Stimulated activated CD4-positive, alpha-beta T cell treated with anti-CD3 and anti-CD28 coated beads, TNF-alpha, amount 100 ng/mL, for 24 hours (primary cell): ENCODE results near the gene MEIOSIN.
"Not testable (repeated sequence)": the region's sequence is repeated elsewhere in the genome, so short reads cannot be mapped to it uniquely, and the experiment has no call there.

Experiments used
- DNase-seq, 3 experiments: peaks; one replicate each; pipeline ENCODE4 v3.0.0-alpha.2; 2020; ENCODE audit warnings: low read depth in 3 of 3

Gene MEIOSIN

DNA sequence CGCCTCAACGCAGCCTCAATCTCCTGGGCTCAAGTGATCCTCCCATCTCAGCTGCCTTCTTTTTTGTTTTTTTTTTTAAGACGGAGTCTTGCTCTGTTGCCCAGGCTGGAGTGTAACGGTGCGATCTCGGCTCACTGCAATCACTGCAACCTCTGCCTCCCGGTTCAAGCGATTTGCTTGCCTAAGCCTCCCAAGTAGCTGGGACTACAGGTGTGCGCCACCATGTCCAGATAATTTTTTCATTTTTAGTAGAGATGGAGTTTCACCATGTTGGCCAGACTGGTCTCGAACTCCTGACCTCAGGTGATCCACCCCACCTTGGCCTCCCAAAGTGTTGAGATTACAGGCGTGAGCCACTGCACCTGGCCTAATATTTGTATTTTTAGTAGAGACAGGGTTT is 13.2 kb upstream of the MEIOSIN start:
- not testable (repeated sequence) for DNase-seq

DNA sequence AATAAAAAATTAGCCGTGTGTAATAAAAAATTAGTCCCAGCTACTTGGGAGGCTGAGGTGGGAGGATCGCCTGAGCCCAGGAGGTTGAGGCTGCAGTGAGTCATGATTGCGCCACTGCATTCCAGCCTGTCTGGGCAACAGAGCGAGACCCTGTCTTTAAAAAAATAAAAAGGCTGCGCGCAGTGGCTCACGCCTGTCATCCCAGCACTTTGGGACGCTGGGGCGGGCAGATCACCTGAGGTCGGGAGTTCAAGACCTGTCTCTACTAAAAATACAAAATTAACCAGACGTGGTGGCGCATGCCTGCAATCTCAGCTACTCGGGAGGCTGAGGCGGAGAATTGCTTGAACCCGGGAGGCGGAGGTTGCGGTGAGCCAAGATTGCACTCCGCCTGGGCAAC is 4.6 kb upstream of the MEIOSIN start:
- not testable (repeated sequence) for DNase-seq

DNA sequence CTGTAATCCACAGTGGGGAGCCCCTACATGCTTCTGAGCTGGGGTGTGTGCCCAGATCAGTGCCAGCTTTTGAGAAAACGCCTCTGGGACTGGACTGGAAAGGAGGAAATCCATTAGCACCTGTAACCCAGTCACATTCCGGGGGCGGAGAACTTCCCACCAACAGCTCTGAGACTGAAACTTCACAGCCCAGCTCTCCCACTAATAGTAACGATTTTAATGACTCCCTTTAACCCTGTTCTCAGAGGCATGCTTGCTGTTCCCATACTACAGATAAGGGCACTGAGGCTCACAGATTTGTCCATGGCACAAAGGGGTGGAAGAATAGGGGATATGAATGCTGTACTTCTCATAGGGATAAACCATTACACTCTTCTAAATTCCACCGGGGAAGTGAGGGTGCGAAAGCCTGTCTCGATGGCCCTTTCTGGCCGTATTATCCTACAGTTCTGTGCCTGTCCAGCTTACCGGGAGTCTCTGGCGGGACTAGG is 3.4 kb upstream of the MEIOSIN start:
- DNase-seq: peak in 1 of 3 experiments; percentile 17

DNA sequence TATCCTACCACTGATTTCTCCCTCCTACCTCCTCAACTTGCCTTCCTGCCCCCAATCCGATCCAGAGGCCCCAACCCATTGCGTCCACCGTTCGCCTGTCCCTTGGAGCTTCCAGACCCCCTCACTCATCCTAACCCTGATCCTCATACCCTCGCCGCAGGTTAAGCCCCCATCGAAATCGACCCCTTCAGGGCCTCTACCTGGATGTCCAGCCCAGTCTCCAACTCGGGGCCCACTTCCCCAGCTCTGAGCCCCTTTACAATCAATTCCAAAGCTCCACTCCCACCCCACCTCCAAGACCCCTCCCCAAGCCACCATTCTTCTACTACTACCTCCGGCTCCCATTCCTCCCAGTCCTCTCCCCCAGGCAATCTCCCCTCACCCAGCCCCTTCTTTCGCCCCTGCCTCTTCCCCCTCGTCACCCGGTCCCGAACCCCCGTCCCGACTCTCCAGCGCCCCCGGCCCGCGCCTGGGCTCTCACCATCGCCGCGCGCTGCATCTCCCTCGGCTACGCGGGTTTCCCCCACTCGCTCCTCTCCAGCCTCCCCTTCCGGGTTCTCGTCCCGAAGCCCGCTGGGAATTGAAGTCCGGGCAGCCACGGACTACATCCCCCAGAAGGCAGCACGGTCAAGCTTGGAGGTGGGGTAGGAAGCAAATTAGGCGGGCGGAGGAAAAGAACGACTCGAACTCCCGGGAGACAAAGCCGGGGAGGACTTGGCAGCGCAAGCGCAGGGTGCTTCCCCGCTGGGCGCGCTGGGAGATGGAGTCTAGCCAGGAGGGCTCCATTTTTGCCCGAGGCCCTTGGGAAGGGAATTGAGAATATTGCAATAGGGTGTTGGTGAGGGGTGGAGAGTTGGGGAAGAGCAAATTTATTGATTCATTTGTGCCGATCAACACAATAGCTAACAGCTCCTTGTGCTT is 2.6 kb upstream of the MEIOSIN start, which contains the start of gene FBXO46:
Gene FBXO46, minus strand, starts transcription at position 529 of the 921 bp plus-strand sequence. CDS start 17,401 bp downstream, outside the sequence.
- peak; percentile 86 to 95 (median 92) for DNase-seq

DNA sequence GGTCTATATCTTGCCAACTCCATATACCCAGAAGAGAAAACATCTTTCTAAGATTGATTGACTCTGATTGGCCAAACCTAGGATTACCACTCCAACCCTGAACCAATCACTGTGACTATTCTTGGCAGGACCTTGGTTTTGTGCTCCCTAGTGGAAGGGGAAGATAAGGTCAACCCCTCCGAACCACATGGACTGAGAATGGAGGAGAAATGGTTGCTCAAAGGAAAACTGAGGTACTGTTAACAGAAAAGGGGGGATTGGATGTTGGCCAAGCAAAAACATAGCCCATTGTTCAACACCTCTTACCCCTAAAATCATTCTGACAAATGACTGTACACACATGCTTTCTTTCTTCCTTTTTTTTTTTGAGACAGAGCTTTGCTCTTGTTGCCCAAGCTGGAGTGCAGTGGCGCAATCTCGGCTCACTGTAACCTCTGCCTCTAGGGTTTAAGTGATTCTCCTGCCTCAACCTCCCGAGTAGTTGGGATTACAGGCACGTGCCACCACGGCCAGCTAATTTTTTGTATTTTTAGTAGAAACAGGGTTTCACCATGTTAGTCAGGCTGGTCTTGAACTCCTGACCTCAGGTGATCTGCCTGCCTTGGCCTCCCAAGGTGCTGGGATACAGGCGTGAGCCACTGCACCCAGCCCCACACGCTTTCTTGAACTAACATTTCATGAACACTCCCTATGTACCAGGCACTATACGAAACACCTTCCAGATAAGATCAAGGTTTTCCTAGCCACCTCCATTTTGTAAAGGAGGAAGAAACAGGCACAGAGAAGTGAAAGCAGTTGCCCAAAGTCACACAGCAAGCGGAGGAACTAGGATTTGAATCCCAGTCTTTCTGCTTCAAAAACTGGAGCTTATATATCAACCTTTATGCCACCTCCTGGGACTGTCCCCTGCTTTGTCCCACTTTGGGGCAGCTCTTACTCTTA is 6.5 kb downstream of the MEIOSIN start:
- DNase-seq: no peak

DNA sequence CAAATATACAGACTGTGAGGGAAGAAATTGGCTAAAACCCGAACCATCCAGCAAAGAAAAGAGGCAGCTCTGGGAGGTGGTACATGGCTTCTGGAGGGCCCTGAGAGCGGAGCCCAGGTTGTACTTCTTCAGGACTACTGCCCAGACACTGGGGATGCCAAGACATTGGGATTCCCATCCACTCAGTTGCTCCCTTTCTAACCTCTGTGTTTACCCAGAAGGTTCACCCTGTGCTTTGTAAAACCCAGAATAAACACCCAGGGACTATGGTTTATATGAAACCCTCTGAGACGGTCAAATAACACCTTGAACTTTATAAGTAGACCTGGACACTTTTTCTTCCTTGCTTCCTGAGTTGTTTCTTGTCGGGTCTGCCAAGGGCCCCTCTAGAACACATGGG is 9.7 kb downstream of the MEIOSIN start:
- no peak for DNase-seq

DNA sequence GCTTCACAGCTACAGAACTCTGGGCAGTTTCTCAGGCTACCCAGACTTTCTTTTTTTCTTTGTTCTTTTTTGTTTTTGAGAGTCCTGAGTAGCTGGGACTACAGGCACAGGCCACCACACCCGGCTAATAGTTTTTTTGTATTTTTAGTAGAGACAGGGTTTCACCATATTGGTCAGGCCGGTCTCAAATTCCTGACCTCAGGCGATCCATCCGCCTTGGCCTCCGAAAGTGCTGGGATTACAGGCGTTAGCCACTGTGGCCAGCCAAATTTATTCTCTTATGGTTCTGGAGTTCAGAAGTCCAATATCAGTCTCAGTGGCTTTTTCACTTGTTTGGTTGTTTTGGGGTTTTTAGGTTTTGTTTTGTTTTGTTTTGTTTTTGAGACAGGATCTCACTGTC is 12.4 kb downstream of the MEIOSIN start:
- no peak for DNase-seq

DNA sequence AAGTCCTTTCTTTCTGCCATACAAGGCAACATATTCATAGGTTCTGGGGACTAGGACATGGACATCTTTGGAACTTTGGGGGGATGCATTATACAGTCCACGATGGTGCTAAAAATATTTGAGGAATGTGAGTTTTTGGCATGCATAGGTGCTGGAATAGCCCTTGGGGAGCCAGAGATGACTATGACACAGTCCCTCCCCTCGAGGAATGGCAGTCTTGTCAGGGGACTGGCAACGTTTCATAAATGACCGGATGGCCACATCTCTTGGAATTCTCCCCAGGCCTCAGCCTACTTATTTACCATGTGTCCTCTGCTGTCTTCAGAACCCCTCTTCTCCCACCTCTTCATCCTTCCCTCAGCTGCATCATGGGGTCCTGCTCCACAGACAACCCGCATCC is 13.6 kb downstream of the MEIOSIN start:
- no peak for DNase-seq

DNA sequence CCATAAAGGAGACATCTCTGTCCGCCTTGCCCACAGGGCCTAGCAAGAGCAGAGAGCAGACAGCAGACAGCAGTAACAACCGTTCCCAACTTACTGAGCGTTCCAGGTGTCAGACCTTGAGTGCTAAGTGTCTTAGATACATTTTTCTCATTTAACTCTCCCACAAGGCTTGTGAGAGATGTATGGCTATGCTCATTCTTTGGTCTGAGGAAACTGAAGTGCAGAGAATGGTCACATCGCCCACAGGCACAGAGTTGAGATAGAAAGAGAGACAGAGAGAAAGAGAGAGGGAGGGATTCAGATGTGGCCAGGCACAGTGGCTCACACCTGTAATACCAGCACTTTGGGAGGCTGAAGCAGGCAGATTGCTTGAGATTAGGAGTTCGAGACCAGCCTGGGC is 14.3 kb downstream of the MEIOSIN start:
- no peak for DNase-seq

DNA sequence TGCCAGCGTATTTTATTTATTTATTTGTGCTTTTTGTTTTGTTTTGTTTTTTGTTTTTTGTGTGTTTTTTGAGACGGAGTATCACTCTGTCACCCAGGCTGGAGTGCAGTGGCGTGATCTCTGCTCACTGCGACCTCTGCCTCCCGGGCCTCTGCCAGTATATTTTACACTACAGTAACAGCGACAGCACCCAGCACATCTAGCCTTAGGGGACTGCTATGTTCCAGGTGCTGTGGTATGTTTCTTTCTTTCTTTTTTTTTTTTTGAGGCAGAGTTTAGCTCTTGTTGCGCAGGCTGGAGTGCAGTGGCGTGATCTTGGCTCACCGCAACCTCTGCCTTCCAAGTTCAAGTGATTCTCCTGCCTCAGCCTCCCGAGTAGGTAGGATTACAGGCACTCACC is 18.2 kb downstream of the MEIOSIN start:
- DNase-seq: not testable (repeated sequence)

DNA sequence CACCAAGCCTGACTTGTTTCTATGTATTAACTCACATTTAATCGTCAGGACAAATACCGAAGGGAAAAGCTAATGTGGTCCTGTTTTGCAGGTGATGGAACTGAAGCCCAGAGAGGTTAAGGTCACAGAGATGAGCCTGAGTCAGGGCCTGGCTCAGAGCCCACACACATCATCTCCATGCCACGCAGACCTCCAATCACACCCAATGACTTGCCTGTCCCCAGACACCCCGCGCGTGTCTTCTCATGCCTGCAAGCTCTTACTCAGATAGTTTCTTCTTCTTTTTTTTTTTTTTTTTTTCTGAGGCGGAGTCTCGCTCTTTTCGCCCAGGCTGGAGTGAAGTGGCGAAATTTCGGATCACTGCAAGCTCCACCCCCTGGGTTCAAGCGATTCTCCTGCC is 19.4 kb downstream of the MEIOSIN start:
- DNase-seq: no peak

DNA sequence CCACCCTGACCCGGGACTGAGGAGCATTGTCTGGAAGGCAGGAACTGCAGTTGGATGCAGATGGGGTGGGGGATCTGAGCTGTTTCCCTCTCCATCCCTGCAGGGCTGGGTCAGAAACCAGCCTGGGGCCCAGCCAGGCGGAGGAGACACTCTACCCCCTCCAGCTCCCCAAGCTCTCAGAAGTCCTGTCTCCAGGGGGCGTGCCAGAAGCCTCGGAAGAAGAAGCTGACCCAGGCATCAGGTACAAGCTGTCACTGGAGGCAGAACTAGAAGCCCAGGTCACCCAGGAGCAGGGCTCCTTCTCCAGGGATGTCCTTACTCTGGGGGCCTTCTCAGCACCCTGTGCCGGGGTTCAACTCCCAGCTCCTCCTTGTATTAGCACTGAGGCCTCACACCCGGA is 20.3 kb downstream of the MEIOSIN start:
- DNase-seq: no peak

DNA sequence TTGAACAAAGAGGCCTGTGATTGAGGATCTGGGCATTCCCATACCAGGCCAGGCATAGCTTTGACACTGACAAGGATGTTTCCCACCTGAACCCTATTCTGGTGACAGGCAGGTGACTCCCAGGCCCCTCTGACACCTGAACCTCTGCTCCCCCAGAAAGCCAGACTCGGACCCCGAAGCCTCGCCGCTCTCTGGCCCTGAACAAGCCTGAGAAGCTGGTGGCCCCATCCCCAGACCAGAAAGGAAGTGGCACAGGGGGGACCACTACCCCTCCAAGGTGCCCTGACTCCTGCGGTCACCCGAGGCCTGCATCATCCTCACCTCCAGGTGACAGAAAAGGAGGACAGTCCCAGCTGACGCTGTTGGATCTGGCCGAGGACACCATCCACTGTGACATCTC is 21.1 kb downstream of the MEIOSIN start:
- no peak for DNase-seq

DNA sequence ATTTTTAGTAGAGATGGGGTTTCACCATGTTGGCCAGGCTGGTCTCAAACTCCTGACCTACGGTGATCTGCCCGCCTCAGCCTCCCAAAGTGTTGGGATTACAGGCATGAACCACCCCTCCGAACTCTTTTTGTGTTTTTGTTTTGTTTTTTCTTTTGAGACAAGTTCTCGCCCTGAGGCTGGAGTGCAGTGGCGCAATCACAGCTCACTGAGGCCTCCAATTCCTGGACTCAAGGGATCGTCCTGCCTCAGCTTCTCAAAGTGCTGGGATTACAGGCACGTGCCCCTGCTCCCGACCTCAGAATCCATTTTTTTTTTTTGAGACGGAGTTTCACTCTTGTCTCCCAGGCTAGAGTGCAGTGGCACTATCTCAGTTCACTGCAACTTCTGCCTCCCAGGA is 24.5 kb downstream of the MEIOSIN start:
- DNase-seq: no peak

DNA sequence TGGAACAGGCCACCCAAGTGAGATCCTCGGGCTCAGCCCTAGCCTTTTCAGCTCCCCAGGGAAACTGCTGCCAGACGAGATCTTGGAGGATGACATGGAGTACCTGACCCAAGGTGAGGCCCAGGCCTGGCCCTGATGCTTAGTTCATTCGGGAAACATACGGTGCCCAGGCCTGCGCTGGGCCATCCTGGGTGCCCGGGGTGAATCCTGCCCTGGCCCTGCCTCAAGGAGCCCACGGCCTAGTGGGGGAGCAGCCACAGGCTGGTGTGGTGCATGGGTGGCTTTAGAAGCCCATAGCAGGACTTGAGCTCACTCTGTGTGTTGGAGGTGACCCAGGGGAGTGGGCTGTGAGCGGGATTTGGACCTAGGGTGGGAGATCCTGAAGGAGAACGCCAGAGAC is 25.7 kb downstream of the MEIOSIN start:
- no peak for DNase-seq

DNA sequence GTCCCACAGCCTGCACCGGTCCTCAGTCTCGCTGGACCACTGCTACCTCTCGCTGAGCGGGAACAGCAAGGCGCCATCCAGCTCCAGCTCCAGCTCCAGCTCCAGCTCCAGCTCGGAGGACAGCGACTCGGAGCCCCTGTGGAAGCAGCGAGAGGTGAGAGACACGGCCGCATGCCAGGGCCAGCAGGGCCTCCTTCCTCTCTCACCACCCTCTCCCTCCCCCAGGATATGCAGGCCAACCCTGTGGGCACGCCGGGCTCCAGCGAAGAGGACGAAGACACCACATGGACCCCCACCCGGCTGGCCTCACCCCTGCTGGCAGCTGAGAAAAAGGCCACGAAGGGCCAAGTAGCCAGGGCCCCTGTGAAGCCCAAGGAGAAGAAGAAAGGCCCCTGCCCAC is 28.5 kb downstream of the MEIOSIN start:
- no peak for DNase-seq

DNA sequence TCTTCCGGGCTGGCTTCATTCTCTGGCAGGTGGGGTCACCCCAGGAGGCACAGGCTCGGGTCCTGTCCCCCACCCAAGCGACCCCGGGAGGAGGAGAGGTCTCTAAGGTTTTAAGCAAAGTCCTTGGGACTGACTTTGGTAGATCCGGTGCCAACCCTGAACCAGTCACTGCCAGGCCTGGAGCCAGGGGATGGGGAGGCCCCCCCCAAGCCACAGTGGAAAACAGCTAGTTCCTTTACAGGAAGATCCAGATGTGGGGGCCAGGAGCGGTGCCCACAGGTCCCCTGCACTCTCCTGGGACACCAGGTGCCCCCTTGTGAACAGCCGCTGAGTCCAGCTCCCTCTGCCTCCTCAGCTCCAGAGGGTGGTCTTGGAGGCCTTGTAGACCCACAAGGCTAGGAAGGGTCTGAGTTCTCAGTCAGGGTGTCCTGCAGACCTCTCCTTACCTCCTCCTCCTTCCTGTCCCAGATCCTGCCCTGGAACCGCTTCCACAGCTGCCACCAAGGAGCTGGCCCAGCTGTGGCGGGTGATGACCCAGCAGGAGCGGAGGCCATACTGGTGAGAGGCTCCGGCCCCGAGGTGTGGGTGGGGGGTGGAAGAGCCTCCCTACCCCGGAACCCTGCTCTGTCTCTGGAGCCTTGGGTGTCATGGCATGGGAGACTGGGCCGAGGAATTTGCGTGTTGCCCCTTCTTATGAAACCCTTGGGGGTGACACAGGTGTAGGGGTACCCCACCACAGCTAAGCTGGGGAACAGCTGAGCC is 29.8 kb downstream of the MEIOSIN start:
- DNase-seq: no peak

DNA sequence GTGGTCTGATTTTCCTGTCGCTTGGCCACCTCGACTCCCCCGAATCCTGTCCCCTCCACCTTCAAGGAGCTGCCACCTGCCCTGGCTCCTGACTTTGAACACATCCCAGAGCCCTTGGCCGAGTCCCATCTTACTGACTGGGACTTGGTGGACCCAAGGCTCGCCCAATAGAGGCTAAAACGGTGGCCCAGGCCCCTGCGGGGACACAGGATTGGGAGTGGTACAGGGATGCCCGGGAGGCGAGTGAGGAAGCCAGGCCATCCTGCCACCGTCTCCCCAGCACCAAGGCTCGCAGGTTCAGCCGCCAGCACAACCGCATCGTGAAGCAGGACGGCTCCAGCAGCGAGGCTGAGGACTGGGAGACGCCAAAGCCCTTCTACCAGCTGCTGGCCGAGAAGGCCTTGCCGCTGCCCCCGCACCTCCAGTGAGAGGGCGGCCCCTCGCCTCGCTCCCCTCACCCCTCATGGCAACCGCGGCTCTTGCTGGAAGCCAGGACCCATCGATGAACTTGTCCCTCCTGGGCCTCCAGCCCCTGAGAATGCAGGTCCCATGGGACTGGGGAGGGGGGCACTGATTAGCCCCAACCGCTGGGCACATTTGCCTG is 30.6 kb downstream of the MEIOSIN start:
- DNase-seq: no peak

DNA sequence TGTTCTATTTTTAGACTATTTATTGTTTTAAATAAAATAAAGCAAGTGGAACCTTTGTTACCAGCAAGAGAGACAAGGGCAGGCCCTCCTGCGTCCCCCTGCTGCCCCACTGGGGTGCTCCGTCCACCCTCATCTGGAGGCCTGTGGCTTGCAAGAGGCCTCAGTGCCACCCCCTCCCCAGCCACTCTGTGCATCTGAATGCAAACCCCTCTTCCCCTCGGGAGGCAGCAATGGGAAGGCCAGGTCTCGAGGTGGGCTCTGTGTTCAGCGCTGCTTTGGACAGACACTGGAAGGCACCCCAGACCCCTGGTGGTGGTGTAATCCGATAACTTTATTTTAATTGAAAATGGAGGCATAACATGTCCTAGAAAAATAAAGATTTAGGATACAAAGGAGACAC is 31.2 kb downstream of the MEIOSIN start:
- no peak for DNase-seq

DNA sequence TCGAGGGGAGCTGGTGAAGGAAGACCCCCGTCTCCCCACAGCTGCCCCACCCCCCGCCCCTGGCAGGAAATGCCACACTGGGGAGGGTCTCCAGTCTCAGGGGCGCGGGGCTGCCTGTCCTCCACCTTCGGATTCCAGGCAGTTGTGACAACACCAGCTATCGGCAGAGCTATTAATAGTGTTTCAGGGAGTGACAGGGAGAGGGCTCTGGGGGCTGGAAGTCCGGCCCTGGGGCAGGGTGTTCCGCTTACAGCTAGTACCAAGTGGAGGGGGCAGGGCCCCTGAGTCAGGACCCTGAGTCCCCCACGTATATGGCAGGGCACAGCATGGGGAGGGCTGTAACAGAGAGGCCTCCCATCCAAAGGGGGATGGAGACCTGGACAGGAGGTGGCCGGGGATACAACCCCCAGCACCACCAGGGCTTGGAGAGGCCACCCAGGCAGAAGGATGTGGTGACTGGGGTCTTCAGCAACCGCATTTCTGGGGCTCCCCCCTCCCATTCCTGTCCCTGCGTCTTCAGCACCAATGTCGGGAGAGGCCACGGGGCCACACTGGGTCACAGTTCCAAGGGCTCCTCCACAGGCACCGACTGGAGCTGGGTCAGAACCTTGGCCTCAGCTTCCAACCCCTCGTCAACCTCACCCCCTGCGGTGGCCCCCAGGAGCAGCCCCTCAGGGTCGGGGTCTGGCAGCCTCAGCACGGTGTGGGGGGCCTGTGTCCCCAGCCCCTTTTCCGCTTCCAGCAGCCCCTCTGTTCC is 31.9 kb downstream of the MEIOSIN start:
- DNase-seq: no peak
